ENCODE results near the gene MMP24OS.
A peak's percentile ranks its signal among the peaks of the same experiment; 100 is the strongest.
"Not testable (repeated sequence)": the region's sequence is repeated elsewhere in the genome, so short reads cannot be mapped to it uniquely, and the experiment has no call there.

Gene MMP24OS

GRCh38 chr20:35277531-35278395 lies at the start of gene MMP24OS:
MMP24OS (minus strand) TSS chr20:35278122; CDS start chr20:35277929, 193 bp downstream.
- DNase-seq, result peak; percentile 62 to 97 (median 92)
- intact Hi-C loops (cut with DNase I), result no loop called here

- intact Hi-C loops (cut with DNase I), result no loop called here
- DNase-seq, result no peak
Measured at GRCh38 chr20:35327074-35327976, 49.4 kb upstream of the MMP24OS start.

- intact Hi-C loops (cut with DNase I), result no loop called here
Measured at GRCh38 chr20:35326740-35327073, 48.8 kb upstream of the MMP24OS start.

GRCh38 chr20:35326021-35326739 lies 48.3 kb upstream of the MMP24OS start:
- DNase-seq, result peak in 11 of 42 donors; percentile 2 to 54 (median 21)
- intact Hi-C loops (cut with DNase I), result no loop called here

More at GRCh38 chr20:35326740-35327073, 48.8 kb upstream of the MMP24OS start:
- no peak for DNase-seq

GRCh38 chr20:35325401-35325800 lies 47.5 kb upstream of the MMP24OS start:
- intact Hi-C loops (cut with DNase I), result no loop called here
- DNase-seq, result no peak

- DNase-seq, result no peak
- intact Hi-C loops (cut with DNase I), result no loop called here
Measured at GRCh38 chr20:35320396-35321126, 42.6 kb upstream of the MMP24OS start.

- intact Hi-C loops (cut with DNase I), result no loop called here
- no peak for DNase-seq
Measured at GRCh38 chr20:35319871-35320197, 41.9 kb upstream of the MMP24OS start.

GRCh38 chr20:35319192-35319870 lies 41.4 kb upstream of the MMP24OS start:
- intact Hi-C loops (cut with DNase I), result no loop called here

GRCh38 chr20:35318502-35319157 lies 40.7 kb upstream of the MMP24OS start:
- no peak for DNase-seq
- intact Hi-C loops (cut with DNase I), result no loop called here

More at GRCh38 chr20:35319192-35319870, 41.4 kb upstream of the MMP24OS start:
- DNase-seq, result no peak

GRCh38 chr20:35317416-35318210 lies 39.7 kb upstream of the MMP24OS start:
- intact Hi-C loops (cut with DNase I), result no loop called here
- DNase-seq, result no peak

- no peak for DNase-seq
- intact Hi-C loops (cut with DNase I), result no loop called here
Measured at GRCh38 chr20:35316086-35316485, 38.2 kb upstream of the MMP24OS start.

- intact Hi-C loops (cut with DNase I), result not testable (repeated sequence)
Measured at GRCh38 chr20:35315632-35316020, 37.7 kb upstream of the MMP24OS start.

GRCh38 chr20:35314816-35315631 lies 37.1 kb upstream of the MMP24OS start:
- DNase-seq, result peak in 12 of 42 donors; percentile 18 to 69 (median 32)
- intact Hi-C loops (cut with DNase I), result no loop called here

More at GRCh38 chr20:35315632-35316020, 37.7 kb upstream of the MMP24OS start:
- not testable (repeated sequence) for DNase-seq

GRCh38 chr20:35312318-35312717 lies 34.4 kb upstream of the MMP24OS start:
- intact Hi-C loops (cut with DNase I), result no loop called here
- no peak for DNase-seq

- intact Hi-C loops (cut with DNase I), result no loop called here
Measured at GRCh38 chr20:35311822-35312221, 33.9 kb upstream of the MMP24OS start.

GRCh38 chr20:35311409-35311808 lies 33.5 kb upstream of the MMP24OS start:
- DNase-seq, result peak in 7 of 42 donors; percentile 11 to 57 (median 33)
- intact Hi-C loops (cut with DNase I), result no loop called here

More at GRCh38 chr20:35311822-35312221, 33.9 kb upstream of the MMP24OS start:
- DNase-seq, result no peak

Data from head of caudate nucleus (tissue), 42 donors.